RWPE2 (cell line): Measurements from ENCODE around the gene MAK.
"Not testable (repeated sequence)": the region's sequence is repeated elsewhere in the genome, so short reads cannot be mapped to it uniquely, and the experiment has no call there.

Experiments
- ATAC-seq: fragments of 200-7000 bp; cut with Tn5 transposase; 3 replicates; pipeline ENCODE4 v1.9.1; 2021; ENCODE audit warnings: low read depth
- DNase-seq: peaks from one replicate; pipeline ENCODE4 v3.0.0-alpha.2; 2020; ENCODE audit warnings: low spot score
- H3K27ac ChIP-seq: fragments of 450-650 bp; 2 replicates; pipeline ENCODE4 v1.5.1; 2017; ENCODE audit warnings: mild to moderate bottlenecking; ENCODE audit not compliant: poor library complexity, severe bottlenecking
- H3K27me3 ChIP-seq: fragments of 250-450 bp; sonication (Bioruptor Pico); 2 replicates; pipeline ENCODE4 v1.5.1; 2021; ENCODE audit warnings: mild to moderate bottlenecking, moderate library complexity; ENCODE audit not compliant: insufficient read depth, poor library complexity, severe bottlenecking
- H3K36me3 ChIP-seq: fragments of 250-450 bp; sonication (Bioruptor Pico); 2 replicates; pipeline ENCODE4 v1.5.1; 2020; ENCODE audit warnings: low read depth, mild to moderate bottlenecking, moderate library complexity
- H3K4me1 ChIP-seq: fragments of 250-450 bp; sonication (Bioruptor Pico); 2 replicates; pipeline ENCODE4 v1.5.1; 2021; ENCODE audit warnings: mild to moderate bottlenecking, moderate library complexity; ENCODE audit not compliant: insufficient read depth, poor library complexity, severe bottlenecking
- H3K4me3 ChIP-seq: fragments of 250-450 bp; sonication (Bioruptor Pico); 2 replicates; pipeline ENCODE4 v1.5.1; 2021; ENCODE audit warnings: mild to moderate bottlenecking, moderate library complexity; ENCODE audit not compliant: severe bottlenecking
- H3K9me3 ChIP-seq: fragments of 250-450 bp; sonication (Bioruptor Pico); 2 replicates; pipeline ENCODE4 v1.5.1; 2021; ENCODE audit warnings: mild to moderate bottlenecking, moderate library complexity; ENCODE audit not compliant: severe bottlenecking
- CTCF ChIP-seq: fragments of 450-650 bp; IDR thresholded peaks from one replicate; pipeline ENCODE4 v1.5.1; 2017; ENCODE audit warnings: mild to moderate bottlenecking, moderate library complexity; ENCODE audit not compliant: poor library complexity, severe bottlenecking

The MAK gene

GRCh38 chr6:10769419-10769818 lies 68.9 kb downstream of the MAK start:
- Histone ChIP-seq H3K36me3 (peaks cover 10% of the 10 kb centered on the region; the same call in 1 of the 2 replicates), H3K27ac (no peak overlapping the region), H3K4me3 (no peak overlapping the region), H3K9me3 (no peaks in the 10 kb centered on the region), H3K4me1 (no peaks in the 10 kb centered on the region), H3K27me3 (no peaks in the 10 kb centered on the region)
- DNase-seq (no peak), ATAC-seq (no peak)
- no peak for TF ChIP-seq CTCF

GRCh38 chr6:10763006-10763405 lies 75.3 kb downstream of the MAK start:
- no peak overlapping the region for H3K4me3 ChIP-seq
- H3K27ac ChIP-seq: no peak overlapping the region
- DNase-seq: no peak
- no peak for ATAC-seq
- peaks cover 17% of the 10 kb centered on the region for H3K4me1 ChIP-seq
- peaks cover 2% of the 10 kb centered on the region for H3K9me3 ChIP-seq
- no peak for TF ChIP-seq CTCF
- no peaks in the 10 kb centered on the region for H3K27me3 ChIP-seq
- H3K36me3 ChIP-seq: peaks cover 11% of the 10 kb centered on the region; the same call in 1 of the 2 replicates

- Histone ChIP-seq H3K36me3 (peaks cover 39% of the 10 kb centered on the region), H3K27ac (peak overlapping the region; percentile 84), H3K9me3 (peaks cover 2% of the 10 kb centered on the region), H3K4me1 (peaks cover 17% of the 10 kb centered on the region), H3K4me3 (no peak overlapping the region), H3K27me3 (no peaks in the 10 kb centered on the region)
- peak; percentile 96 for DNase-seq
- peak; percentile 93 for ATAC-seq
- TF ChIP-seq CTCF: peak; percentile 11
Observed at GRCh38 chr6:10759884-10760329, 78.4 kb downstream of the MAK start.

GRCh38 chr6:10759312-10759839 lies 79.0 kb downstream of the MAK start:
- Histone ChIP-seq H3K27me3 (no peaks in the 10 kb centered on the region), H3K4me1 (peaks cover 17% of the 10 kb centered on the region), H3K36me3 (peaks cover 41% of the 10 kb centered on the region), H3K27ac (peak overlapping the region; percentile 84), H3K4me3 (no peak overlapping the region), H3K9me3 (peaks cover 2% of the 10 kb centered on the region)
- peak; percentile 79 for TF ChIP-seq CTCF
- DNase-seq: peak; percentile 74
- peak; percentile 79 for ATAC-seq

- TF ChIP-seq CTCF: no peak
- no peak for ATAC-seq
- H3K36me3 ChIP-seq: peaks cover 68% of the 10 kb centered on the region
Observed at GRCh38 chr6:10756085-10756484, 82.3 kb downstream of the MAK start.

GRCh38 chr6:10751757-10752156 lies 86.6 kb downstream of the MAK start:
- ATAC-seq, H3K4me3 ChIP-seq: not testable (repeated sequence)
- peaks cover 63% of the 10 kb centered on the region for H3K36me3 ChIP-seq

More at GRCh38 chr6:10756085-10756484, 82.3 kb downstream of the MAK start:
- H3K27me3 ChIP-seq: no peaks in the 10 kb centered on the region
- peaks cover 2% of the 10 kb centered on the region for H3K9me3 ChIP-seq
- H3K4me3 ChIP-seq: no peak overlapping the region
- peaks cover 17% of the 10 kb centered on the region for H3K4me1 ChIP-seq
- no peak for DNase-seq
- H3K27ac ChIP-seq: no peak overlapping the region

GRCh38 chr6:10750568-10750967 lies 87.8 kb downstream of the MAK start:
- H3K27me3 ChIP-seq, DNase-seq, H3K9me3 ChIP-seq, H3K4me3 ChIP-seq, H3K4me1 ChIP-seq, ATAC-seq, H3K27ac ChIP-seq: not testable (repeated sequence)
- peaks cover 53% of the 10 kb centered on the region for H3K36me3 ChIP-seq

More at GRCh38 chr6:10751757-10752156, 86.6 kb downstream of the MAK start:
- not testable (repeated sequence) for H3K27ac ChIP-seq, H3K9me3 ChIP-seq, DNase-seq, H3K4me1 ChIP-seq, H3K27me3 ChIP-seq
